ENCODE measurements around the gene LACC1. TPM values are rescaled to one million over a fixed set of nuclear protein-coding genes. Genes with fewer than 3 reads are reported as not detected.

LACC1 gene
- total and polyA plus RNA-seq, 10 of the 15 experiments (the other 5 are each of a cell fraction or from before 2014, with no cell fraction given), result 0.03 to 3.7 (median 3.0) TPM

DNA sequence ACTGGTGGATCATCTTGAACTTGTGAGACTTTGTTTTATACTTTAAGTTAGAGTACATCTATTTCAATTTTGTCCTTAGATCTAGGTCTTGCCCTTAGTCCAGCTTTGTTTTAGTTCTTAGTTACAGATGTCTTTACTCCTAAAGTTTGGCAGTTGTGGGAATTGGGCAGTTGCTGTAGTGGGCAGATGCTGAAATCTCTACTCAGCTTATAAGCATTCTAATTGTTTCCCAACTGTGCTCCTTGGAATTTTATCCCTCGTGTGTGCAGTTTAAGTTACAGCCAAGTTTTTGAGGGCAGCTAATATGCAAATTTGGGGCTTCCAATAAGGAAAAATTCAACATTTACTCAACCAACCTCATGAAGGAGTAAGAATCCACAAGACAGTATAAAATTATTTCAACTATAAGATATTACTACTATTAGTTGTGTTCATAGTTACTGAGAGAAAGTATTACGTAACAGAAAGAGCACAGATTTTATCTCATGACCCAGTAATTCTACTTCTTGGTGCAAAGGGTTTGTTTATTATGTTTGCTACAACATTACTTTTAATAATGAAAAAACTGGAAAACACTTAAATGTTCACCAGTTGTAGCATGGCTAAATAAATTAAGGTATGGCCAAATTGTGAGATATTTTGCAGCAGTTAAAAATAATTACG, 33.1 kb upstream of the LACC1 start:
- in situ Hi-C loops (cut with MboI) (no loop called here), intact Hi-C loops (cut with micrococcal nuclease; ENCODE audit: unreplicated experiment) (no loop called here)
- ChIA-PET POLR2A (no interaction called here), SMC1A (ENCODE audit: uncharacterized antibody, unreplicated experiment) (no interaction called here), CTCF (no interaction called here), RAD21 (ENCODE audit: unreplicated experiment) (no interaction called here)
- FAIRE-seq (no peak), DNase-seq (ENCODE audit: low read depth, low spot score) (no peak), ATAC-seq (no peak)
- Histone ChIP-seq H3K36me3 (ENCODE audit: control insufficient read depth in 2 of 2, insufficient read depth in 2 of 2, low read length in 1 of 2) (no peaks in the 10 kb centered on the region), H2AFZ (ENCODE audit: control insufficient read depth, low read depth, low read length) (no peak overlapping the region), H3K4me1 (ENCODE audit: control insufficient read depth, insufficient read depth, low read length) (no peaks in the 10 kb centered on the region), H3K27ac (ENCODE audit: control insufficient read depth, insufficient read depth) (no peak overlapping the region), H3K9ac (ENCODE audit: control insufficient read depth, insufficient read depth, low read length) (no peak overlapping the region), H3K4me2 (ENCODE audit: control insufficient read depth, insufficient read depth) (no peak overlapping the region), H3K79me2 (ENCODE audit: control insufficient read depth, insufficient read depth, low read length) (no peaks in the 10 kb centered on the region), H3K4me3 (no peak overlapping the region), H3K9me3 (replicated peaks; ENCODE audit: control insufficient read depth, insufficient read depth, low read length) (peaks cover 3% of the 10 kb centered on the region; the same call in 2 of the 3 replicates), H3K27me3 (replicated peaks in 1 of 2; ENCODE audit: control insufficient read depth in 2 of 2, insufficient read depth in 2 of 2, low read length in 1 of 2) (no peaks in the 10 kb centered on the region), H4K20me1 (ENCODE audit: control insufficient read depth, insufficient read depth) (no peaks in the 10 kb centered on the region)
- 81% methylated on average over 3 of the region's 3 CpGs for WGBS (ENCODE audit: insufficient coverage, insufficient replicate concordance, low lambda C conversion rate, missing lambda C conversion rate)
- BruUV-seq (replicated peaks), result no TSS peak
- TF ChIP-seq CEBPB (IDR thresholded peaks at IDR 0.05; ENCODE audit: borderline replicate concordance in 1 of 2, low read depth in 2 of 2, low read length in 2 of 2), result no peak
- TF ChIP-seq, protein P1, sequence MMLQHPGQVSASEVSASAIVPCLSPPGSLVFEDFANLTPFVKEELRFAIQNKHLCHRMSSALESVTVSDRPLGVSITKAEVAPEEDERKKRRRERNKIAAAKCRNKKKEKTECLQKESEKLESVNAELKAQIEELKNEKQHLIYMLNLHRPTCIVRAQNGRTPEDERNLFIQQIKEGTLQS (IDR thresholded peaks at IDR 0.05; ENCODE audit: borderline replicate concordance, extremely low read depth, low read depth, low read length), result no peak
- TF ChIP-seq RFX5 (IDR thresholded peaks at IDR 0.05; ENCODE audit: low read depth, low read length), result no peak
- TF ChIP-seq EP300 (IDR thresholded peaks at IDR 0.05; ENCODE audit: borderline replicate concordance in 1 of 2, control insufficient read depth in 1 of 2, low read depth in 2 of 2, low read length in 2 of 2), result no peak
- TF ChIP-seq MEF2A (IDR thresholded peaks at IDR 0.05; ENCODE audit: insufficient read depth, low read depth, low read length), result no peak
- no peak for TF ChIP-seq MYC (IDR thresholded peaks at IDR 0.05; ENCODE audit: insufficient read depth, insufficient read length, insufficient replicate concordance, low read length, severe bottlenecking)
- TF ChIP-seq, protein P2, sequence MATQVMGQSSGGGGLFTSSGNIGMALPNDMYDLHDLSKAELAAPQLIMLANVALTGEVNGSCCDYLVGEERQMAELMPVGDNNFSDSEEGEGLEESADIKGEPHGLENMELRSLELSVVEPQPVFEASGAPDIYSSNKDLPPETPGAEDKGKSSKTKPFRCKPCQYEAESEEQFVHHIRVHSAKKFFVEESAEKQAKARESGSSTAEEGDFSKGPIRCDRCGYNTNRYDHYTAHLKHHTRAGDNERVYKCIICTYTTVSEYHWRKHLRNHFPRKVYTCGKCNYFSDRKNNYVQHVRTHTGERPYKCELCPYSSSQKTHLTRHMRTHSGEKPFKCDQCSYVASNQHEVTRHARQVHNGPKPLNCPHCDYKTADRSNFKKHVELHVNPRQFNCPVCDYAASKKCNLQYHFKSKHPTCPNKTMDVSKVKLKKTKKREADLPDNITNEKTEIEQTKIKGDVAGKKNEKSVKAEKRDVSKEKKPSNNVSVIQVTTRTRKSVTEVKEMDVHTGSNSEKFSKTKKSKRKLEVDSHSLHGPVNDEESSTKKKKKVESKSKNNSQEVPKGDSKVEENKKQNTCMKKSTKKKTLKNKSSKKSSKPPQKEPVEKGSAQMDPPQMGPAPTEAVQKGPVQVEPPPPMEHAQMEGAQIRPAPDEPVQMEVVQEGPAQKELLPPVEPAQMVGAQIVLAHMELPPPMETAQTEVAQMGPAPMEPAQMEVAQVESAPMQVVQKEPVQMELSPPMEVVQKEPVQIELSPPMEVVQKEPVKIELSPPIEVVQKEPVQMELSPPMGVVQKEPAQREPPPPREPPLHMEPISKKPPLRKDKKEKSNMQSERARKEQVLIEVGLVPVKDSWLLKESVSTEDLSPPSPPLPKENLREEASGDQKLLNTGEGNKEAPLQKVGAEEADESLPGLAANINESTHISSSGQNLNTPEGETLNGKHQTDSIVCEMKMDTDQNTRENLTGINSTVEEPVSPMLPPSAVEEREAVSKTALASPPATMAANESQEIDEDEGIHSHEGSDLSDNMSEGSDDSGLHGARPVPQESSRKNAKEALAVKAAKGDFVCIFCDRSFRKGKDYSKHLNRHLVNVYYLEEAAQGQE (IDR thresholded peaks at IDR 0.05; ENCODE audit: low read depth, low read length), result no peak
- no peak for TF ChIP-seq POLR2A (IDR thresholded peaks at IDR 0.05; ENCODE audit: low read depth, low read length)
- no peak for TF ChIP-seq LARP7 (IDR thresholded peaks at IDR 0.05)
- TF ChIP-seq SIN3A (IDR thresholded peaks at IDR 0.05; ENCODE audit: low read depth, low read length), result no peak
- TF ChIP-seq, protein P3, sequence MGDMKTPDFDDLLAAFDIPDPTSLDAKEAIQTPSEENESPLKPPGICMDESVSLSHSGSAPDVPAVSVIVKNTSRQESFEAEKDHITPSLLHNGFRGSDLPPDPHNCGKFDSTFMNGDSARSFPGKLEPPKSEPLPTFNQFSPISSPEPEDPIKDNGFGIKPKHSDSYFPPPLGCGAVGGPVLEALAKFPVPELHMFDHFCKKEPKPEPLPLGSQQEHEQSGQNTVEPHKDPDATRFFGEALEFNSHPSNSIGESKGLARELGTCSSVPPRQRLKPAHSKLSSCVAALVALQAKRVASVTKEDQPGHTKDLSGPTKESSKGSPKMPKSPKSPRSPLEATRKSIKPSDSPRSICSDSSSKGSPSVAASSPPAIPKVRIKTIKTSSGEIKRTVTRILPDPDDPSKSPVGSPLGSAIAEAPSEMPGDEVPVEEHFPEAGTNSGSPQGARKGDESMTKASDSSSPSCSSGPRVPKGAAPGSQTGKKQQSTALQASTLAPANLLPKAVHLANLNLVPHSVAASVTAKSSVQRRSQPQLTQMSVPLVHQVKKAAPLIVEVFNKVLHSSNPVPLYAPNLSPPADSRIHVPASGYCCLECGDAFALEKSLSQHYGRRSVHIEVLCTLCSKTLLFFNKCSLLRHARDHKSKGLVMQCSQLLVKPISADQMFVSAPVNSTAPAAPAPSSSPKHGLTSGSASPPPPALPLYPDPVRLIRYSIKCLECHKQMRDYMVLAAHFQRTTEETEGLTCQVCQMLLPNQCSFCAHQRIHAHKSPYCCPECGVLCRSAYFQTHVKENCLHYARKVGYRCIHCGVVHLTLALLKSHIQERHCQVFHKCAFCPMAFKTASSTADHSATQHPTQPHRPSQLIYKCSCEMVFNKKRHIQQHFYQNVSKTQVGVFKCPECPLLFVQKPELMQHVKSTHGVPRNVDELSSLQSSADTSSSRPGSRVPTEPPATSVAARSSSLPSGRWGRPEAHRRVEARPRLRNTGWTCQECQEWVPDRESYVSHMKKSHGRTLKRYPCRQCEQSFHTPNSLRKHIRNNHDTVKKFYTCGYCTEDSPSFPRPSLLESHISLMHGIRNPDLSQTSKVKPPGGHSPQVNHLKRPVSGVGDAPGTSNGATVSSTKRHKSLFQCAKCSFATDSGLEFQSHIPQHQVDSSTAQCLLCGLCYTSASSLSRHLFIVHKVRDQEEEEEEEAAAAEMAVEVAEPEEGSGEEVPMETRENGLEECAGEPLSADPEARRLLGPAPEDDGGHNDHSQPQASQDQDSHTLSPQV (IDR thresholded peaks at IDR 0.05), result no peak
- TF ChIP-seq, protein P4, sequence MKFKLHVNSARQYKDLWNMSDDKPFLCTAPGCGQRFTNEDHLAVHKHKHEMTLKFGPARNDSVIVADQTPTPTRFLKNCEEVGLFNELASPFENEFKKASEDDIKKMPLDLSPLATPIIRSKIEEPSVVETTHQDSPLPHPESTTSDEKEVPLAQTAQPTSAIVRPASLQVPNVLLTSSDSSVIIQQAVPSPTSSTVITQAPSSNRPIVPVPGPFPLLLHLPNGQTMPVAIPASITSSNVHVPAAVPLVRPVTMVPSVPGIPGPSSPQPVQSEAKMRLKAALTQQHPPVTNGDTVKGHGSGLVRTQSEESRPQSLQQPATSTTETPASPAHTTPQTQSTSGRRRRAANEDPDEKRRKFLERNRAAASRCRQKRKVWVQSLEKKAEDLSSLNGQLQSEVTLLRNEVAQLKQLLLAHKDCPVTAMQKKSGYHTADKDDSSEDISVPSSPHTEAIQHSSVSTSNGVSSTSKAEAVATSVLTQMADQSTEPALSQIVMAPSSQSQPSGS (IDR thresholded peaks at IDR 0.05; ENCODE audit: low read length), result no peak
- no peak for TF ChIP-seq SREBF1 (IDR thresholded peaks at IDR 0.05; ENCODE audit: low read length)
- TF ChIP-seq MYB (IDR thresholded peaks at IDR 0.05; ENCODE audit: borderline replicate concordance, low read depth, low read length), result no peak

Data from GM12878 (cell line).